Measurements from ENCODE around the gene CCDC187.
"Not testable (repeated sequence)": the region's sequence is repeated elsewhere in the genome, so short reads cannot be mapped to it uniquely, and the experiment has no call there.

The CCDC187 gene

DNA sequence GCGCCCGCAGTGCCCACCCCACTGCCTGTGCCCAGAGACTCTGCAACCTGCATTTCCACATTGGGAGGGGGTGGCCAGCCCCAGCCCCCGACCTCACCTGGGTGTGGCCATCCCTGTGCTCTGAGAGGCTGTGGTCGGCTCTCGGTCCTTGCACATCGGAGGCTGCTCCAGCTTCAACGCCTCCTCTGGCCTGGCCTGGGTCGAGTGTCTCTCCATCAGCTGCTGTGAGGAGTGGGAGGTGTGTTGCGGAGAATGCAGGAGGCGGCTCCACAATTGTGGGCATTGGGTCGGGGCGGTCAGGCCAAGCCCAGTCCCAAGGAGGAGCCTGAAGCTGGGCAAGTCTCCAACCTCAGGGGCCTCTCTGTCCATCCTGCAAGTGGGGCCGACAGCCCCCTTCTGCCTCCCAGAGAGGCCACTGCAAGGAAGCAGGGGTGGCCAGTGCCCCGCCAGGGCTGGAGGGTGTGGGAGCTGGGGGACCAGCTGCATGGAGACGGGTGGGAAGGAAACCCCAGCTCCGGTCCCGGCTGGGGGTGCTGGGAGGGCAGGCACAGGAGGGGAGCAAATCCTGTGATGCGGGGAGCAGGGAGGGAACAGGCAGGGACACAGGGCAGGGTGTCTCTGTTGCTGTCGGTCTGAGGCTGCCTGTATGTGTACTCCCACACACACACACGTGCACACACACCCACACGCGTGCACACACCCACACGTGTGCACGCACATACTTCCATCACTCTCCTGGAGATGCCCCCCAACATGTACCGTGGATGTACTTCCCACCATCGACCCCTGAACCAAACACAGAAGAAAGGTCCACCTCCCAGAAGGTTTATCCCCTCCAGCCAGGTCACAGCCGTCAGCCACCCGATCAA lies 28.9 kb downstream of the CCDC187 start:
- H3K9ac ChIP-seq (ENCODE audit: low read depth in 1 of 2, low read length in 2 of 2) = no peak overlapping the region
- no peak overlapping the region for H3K27ac ChIP-seq (ENCODE audit: low read depth, low read length)
- H3K36me3 ChIP-seq (ENCODE audit: control insufficient read depth in 1 of 2, insufficient read depth in 2 of 2, low read length in 2 of 2) = no peaks in the 10 kb centered on the region
- peaks cover 0 to 7% of the 10 kb centered on the region in 2 donors for H3K27me3 ChIP-seq (ENCODE audit: control insufficient read depth in 1 of 2, insufficient read depth in 2 of 2, low read length in 2 of 2)
- no peaks in the 10 kb centered on the region for H3K9me3 ChIP-seq (ENCODE audit: control insufficient read depth in 1 of 2, low read length in 2 of 2)
- H3K4me3 ChIP-seq (ENCODE audit: low read depth in 1 of 2, low read length in 2 of 2) = no peak overlapping the region
- H3K4me1 ChIP-seq (ENCODE audit: control insufficient read depth in 1 of 2, insufficient read depth in 2 of 2, low read length in 2 of 2) = no peaks in the 10 kb centered on the region

- no peak overlapping the region for H3K9ac ChIP-seq (ENCODE audit: low read depth in 1 of 2, low read length in 2 of 2)
- H3K9me3 ChIP-seq (ENCODE audit: control insufficient read depth in 1 of 2, low read length in 2 of 2) = no peaks in the 10 kb centered on the region
- no peak overlapping the region for H3K4me3 ChIP-seq (ENCODE audit: low read depth in 1 of 2, low read length in 2 of 2)
- H3K27ac ChIP-seq (ENCODE audit: low read depth, low read length) = no peak overlapping the region
- no peaks in the 10 kb centered on the region for H3K4me1 ChIP-seq (ENCODE audit: control insufficient read depth in 1 of 2, insufficient read depth in 2 of 2, low read length in 2 of 2)
- no peaks in the 10 kb centered on the region for H3K36me3 ChIP-seq (ENCODE audit: control insufficient read depth in 1 of 2, insufficient read depth in 2 of 2, low read length in 2 of 2)
- peaks cover 0 to 7% of the 10 kb centered on the region in 2 donors for H3K27me3 ChIP-seq (ENCODE audit: control insufficient read depth in 1 of 2, insufficient read depth in 2 of 2, low read length in 2 of 2)
These were observed 29.7 kb downstream of the CCDC187 start for GRCh38 chr9:136273921-136274785.

GRCh38 chr9:136273244-136273865 lies 30.5 kb downstream of the CCDC187 start:
- Histone ChIP-seq H3K36me3 (ENCODE audit: control insufficient read depth in 1 of 2, insufficient read depth in 2 of 2, low read length in 2 of 2) (no peaks in the 10 kb centered on the region), H3K27me3 (ENCODE audit: control insufficient read depth in 1 of 2, insufficient read depth in 2 of 2, low read length in 2 of 2) (peaks cover 4 to 12% of the 10 kb centered on the region in 2 donors), H3K4me1 (ENCODE audit: control insufficient read depth in 1 of 2, insufficient read depth in 2 of 2, low read length in 2 of 2) (no peaks in the 10 kb centered on the region), H3K27ac (ENCODE audit: low read depth, low read length) (no peak overlapping the region), H3K4me3 (ENCODE audit: low read depth in 1 of 2, low read length in 2 of 2) (no peak overlapping the region), H3K9ac (ENCODE audit: low read depth in 1 of 2, low read length in 2 of 2) (no peak overlapping the region), H3K9me3 (ENCODE audit: control insufficient read depth in 1 of 2, low read length in 2 of 2) (no peaks in the 10 kb centered on the region)

GRCh38 chr9:136270173-136270705 lies 33.7 kb downstream of the CCDC187 start:
- Histone ChIP-seq H3K4me3 (ENCODE audit: low read depth in 1 of 2, low read length in 2 of 2) (no peak overlapping the region), H3K9ac (ENCODE audit: low read depth in 1 of 2, low read length in 2 of 2) (no peak overlapping the region), H3K4me1 (ENCODE audit: control insufficient read depth in 1 of 2, insufficient read depth in 2 of 2, low read length in 2 of 2) (peaks cover 5 to 6% of the 10 kb centered on the region in 2 donors), H3K36me3 (ENCODE audit: control insufficient read depth in 1 of 2, insufficient read depth in 2 of 2, low read length in 2 of 2) (no peaks in the 10 kb centered on the region), H3K9me3 (ENCODE audit: control insufficient read depth in 1 of 2, low read length in 2 of 2) (no peaks in the 10 kb centered on the region), H3K27me3 (ENCODE audit: control insufficient read depth in 1 of 2, insufficient read depth in 2 of 2, low read length in 2 of 2) (peaks cover 4 to 7% of the 10 kb centered on the region in 2 donors), H3K27ac (ENCODE audit: low read depth, low read length) (no peak overlapping the region)

DNA sequence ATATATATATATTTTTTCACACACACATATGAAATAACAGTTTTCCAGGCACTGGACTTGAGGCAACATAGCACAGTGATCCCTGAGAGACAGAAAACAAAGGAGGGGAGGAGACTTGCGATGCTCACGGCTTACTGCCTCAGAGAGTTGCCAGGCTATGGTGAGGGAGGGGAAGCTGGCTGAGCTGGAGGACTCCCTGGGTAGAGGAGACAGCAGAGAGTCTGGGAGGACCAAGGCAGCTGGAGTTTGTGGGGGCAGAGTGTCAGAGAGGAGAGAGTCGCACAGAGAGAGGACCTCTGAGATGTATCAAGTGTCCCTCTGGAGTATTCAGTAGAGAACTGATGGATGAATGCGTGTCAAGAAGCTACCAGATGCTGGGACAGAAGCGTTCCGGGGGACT lies 35.2 kb downstream of the CCDC187 start:
- Histone ChIP-seq H3K9ac (ENCODE audit: low read depth in 1 of 2, low read length in 2 of 2) (no peak overlapping the region), H3K27ac (ENCODE audit: low read depth, low read length) (no peak overlapping the region), H3K36me3 (ENCODE audit: control insufficient read depth in 1 of 2, insufficient read depth in 2 of 2, low read length in 2 of 2) (no peaks in the 10 kb centered on the region), H3K4me3 (ENCODE audit: low read depth in 1 of 2, low read length in 2 of 2) (no peak overlapping the region), H3K9me3 (ENCODE audit: control insufficient read depth in 1 of 2, low read length in 2 of 2) (no peaks in the 10 kb centered on the region), H3K27me3 (ENCODE audit: control insufficient read depth in 1 of 2, insufficient read depth in 2 of 2, low read length in 2 of 2) (peaks cover 4 to 8% of the 10 kb centered on the region in 2 donors), H3K4me1 (ENCODE audit: control insufficient read depth in 1 of 2, insufficient read depth in 2 of 2, low read length in 2 of 2) (peaks cover 5 to 6% of the 10 kb centered on the region in 2 donors)

DNA sequence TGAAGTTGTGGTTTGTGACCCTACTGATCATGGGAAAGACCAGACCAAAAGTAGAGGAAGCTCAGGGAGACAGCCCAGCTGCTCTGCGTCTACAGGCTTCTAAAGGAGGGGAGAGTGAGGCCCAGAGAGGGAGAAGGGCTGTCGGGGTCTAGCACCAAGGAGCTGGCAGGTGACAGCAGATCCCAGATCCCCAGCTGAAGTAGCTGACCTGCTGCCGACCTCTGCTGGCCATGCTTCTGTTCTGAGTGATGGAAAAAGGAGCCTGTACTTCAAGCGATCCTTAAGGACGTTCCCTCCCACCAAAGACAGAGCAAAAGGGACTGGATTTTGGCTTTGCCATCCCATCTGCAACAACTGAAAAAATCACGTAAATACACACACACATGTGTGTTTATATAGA lies 35.6 kb downstream of the CCDC187 start:
- Histone ChIP-seq H3K9me3 (ENCODE audit: control insufficient read depth in 1 of 2, low read length in 2 of 2) (no peaks in the 10 kb centered on the region), H3K36me3 (ENCODE audit: control insufficient read depth in 1 of 2, insufficient read depth in 2 of 2, low read length in 2 of 2) (no peaks in the 10 kb centered on the region), H3K4me1 (ENCODE audit: control insufficient read depth in 1 of 2, insufficient read depth in 2 of 2, low read length in 2 of 2) (peaks cover 5 to 6% of the 10 kb centered on the region in 2 donors), H3K27me3 (ENCODE audit: control insufficient read depth in 1 of 2, insufficient read depth in 2 of 2, low read length in 2 of 2) (peaks cover 4 to 11% of the 10 kb centered on the region in 2 donors), H3K4me3 (ENCODE audit: low read depth in 1 of 2, low read length in 2 of 2) (no peak overlapping the region), H3K27ac (ENCODE audit: low read depth, low read length) (no peak overlapping the region), H3K9ac (ENCODE audit: low read depth in 1 of 2, low read length in 2 of 2) (no peak overlapping the region)

DNA sequence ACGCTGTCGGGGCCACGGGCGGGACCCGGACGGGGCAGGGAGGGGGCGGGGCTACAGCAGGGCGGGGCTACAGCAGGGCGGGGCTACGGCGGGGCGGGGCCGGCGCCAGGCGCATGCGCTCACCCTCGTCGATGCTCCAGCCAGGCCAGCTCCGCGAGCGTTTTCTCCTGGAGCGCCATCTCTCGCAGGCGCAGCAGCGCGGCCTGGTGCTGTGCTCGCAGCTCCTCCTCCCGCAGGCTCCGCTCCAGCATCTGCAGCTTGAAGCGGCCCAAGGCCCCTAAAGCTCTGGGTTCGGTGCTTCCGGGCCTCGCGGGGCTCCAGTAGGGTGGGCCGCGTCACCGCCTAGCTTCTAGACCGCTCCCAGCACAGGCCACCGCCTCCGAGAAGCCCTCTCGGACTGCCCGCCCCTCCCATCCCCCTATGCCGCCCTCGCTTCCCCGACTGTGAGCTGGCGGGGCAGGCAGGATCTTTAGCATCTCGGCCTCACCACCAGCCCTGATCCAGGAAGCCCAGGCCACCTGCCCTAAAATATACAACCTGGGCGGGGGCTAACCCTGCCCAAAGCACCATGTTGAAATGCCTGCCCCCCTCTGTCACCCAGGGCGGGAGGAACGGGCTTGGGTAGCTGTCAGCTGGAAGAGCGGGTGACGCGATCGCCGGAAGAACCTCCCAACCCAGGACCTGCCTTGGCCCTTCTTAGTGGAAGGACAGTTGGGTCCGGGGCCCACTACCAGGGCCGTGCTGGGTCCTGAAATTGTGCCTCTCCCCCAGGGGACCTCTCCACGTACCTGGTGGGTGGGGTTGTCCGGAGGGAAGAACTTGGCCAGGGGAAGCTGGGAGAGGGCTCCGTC lies 36.4 kb downstream of the CCDC187 start:
- Histone ChIP-seq H3K9me3 (ENCODE audit: control insufficient read depth in 1 of 2, low read length in 2 of 2) (no peaks in the 10 kb centered on the region), H3K27me3 (ENCODE audit: control insufficient read depth in 1 of 2, insufficient read depth in 2 of 2, low read length in 2 of 2) (peaks cover 4 to 11% of the 10 kb centered on the region in 2 donors), H3K4me1 (ENCODE audit: control insufficient read depth in 1 of 2, insufficient read depth in 2 of 2, low read length in 2 of 2) (peaks cover 5 to 6% of the 10 kb centered on the region in 2 donors), H3K4me3 (ENCODE audit: low read depth in 1 of 2, low read length in 2 of 2) (peak overlapping the region; percentile 54 to 64), H3K27ac (ENCODE audit: low read depth, low read length) (peak overlapping the region; percentile 3), H3K9ac (ENCODE audit: low read depth in 1 of 2, low read length in 2 of 2) (no peak overlapping the region), H3K36me3 (ENCODE audit: control insufficient read depth in 1 of 2, insufficient read depth in 2 of 2, low read length in 2 of 2) (no peaks in the 10 kb centered on the region)

GRCh38 chr9:136266641-136267040 lies 37.3 kb downstream of the CCDC187 start:
- not testable (repeated sequence) for H3K9ac ChIP-seq (ENCODE audit: low read depth in 1 of 2, low read length in 2 of 2); H3K4me1 ChIP-seq (ENCODE audit: control insufficient read depth in 1 of 2, insufficient read depth in 2 of 2, low read length in 2 of 2); H3K36me3 ChIP-seq (ENCODE audit: control insufficient read depth in 1 of 2, insufficient read depth in 2 of 2, low read length in 2 of 2); H3K9me3 ChIP-seq (ENCODE audit: control insufficient read depth in 1 of 2, low read length in 2 of 2); H3K27ac ChIP-seq (ENCODE audit: low read depth, low read length)
- Histone ChIP-seq H3K27me3 (ENCODE audit: control insufficient read depth in 1 of 2, insufficient read depth in 2 of 2, low read length in 2 of 2) (peaks cover 4 to 11% of the 10 kb centered on the region in 2 donors), H3K4me3 (ENCODE audit: low read depth in 1 of 2, low read length in 2 of 2) (peak overlapping the region in 1 of 2 donors; percentile 54)
